Large intestine (tissue), 3 donors: ENCODE results near the gene ARHGAP26. TPM values are rescaled to one million over a fixed set of nuclear protein-coding genes. Genes with fewer than 3 reads are reported as not detected.

Experiments used
- DNase-seq, 2 donors: peaks; one replicate each; pipeline versions ENCODE4 v3.0.0 to v3.0.0-alpha.2; 2013
- H3K27ac ChIP-seq: one replicate; pipeline ENCODE4 v1.5.1; 2013; ENCODE audit warnings: low read length
- H3K27me3 ChIP-seq: 2 replicates; pipeline ENCODE4 v1.6.1; 2013; ENCODE audit warnings: low read length; ENCODE audit not compliant: control insufficient read depth, insufficient read depth
- H3K36me3 ChIP-seq: 2 replicates; pipeline ENCODE4 v1.6.1; 2013; ENCODE audit warnings: low read length; ENCODE audit not compliant: control insufficient read depth, insufficient read depth
- H3K4me1 ChIP-seq: one replicate; pipeline ENCODE4 v1.6.1; 2013; ENCODE audit warnings: low read length; ENCODE audit not compliant: control insufficient read depth, insufficient read depth
- H3K4me3 ChIP-seq: one replicate; pipeline ENCODE4 v1.5.1; 2013; ENCODE audit warnings: low read length
- H3K9me3 ChIP-seq: one replicate; pipeline ENCODE4 v1.6.1; 2013; ENCODE audit warnings: mild to moderate bottlenecking, low read depth, low read length, moderate library complexity; ENCODE audit not compliant: control insufficient read depth
- whole genome bisulfite sequencing: methylation state at CpG from one replicate; pipeline ENCODE4 v1.1.5; 2013; ENCODE audit warnings: low lambda C conversion rate; ENCODE audit not compliant: insufficient coverage; 5-methylcytosine and 5-hydroxymethylcytosine counted together
- polyA plus RNA-seq: library from polyadenylated mRNA; unstranded; fragments of 120-200 nt; gene quantifications from one replicate; pipeline ENCODE4 v1.2.1, GENCODE V29; 2013

Gene ARHGAP26
- polyA plus RNA-seq, 1 donor: 31.8 TPM

DNA sequence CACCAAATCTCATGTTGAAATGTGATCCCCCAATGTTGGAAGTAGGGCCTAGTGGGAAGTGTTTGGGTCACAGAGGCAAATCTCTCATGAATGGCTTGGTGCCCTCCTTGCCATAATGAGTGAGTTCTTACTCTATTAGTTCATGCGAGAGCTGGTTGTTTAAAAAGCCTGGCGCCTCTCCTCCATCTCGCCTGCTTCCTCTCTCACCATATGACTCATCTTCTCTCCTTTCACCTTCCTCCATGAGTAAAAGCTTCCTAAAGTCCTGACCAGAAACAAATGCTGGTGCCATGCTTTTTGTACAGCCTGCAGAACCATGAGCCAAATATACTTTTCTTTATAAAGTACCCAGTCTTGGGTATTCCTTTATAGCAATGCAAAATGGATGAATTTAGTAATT lies 20.9 kb upstream of the ARHGAP26 start:
- Histone ChIP-seq H3K9me3 (no peaks in the 10 kb centered on the region), H3K27me3 (no peaks in the 10 kb centered on the region), H3K4me3 (no peak overlapping the region), H3K4me1 (no peaks in the 10 kb centered on the region), H3K27ac (no peak overlapping the region), H3K36me3 (no peaks in the 10 kb centered on the region)
- 84% methylated on average over 3 of the region's 3 CpGs for WGBS
- DNase-seq: no peak

DNA sequence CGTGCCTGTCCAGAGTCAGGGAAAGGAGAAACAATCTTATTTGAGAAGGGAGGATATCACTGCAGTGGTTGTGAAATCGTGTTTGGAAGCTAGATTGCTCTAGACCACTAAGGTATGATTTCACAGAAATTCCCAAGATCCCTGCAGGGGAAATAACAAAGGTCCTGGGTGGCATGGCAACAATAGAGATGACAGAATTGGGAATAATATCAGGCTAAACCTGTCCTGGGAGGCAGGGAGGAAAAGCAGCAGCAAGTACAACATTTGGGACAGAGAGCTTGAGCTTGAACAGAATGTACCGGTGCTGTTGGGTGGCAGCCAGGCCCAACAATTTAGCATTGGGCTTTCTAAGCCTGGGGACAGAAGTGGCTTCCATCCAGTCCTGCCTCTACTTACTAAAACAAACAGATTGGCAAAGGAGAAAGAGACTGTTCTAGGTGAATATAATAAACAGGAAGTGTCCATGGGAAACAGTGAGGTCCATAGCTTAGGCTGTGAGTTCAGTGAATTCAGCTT lies 17.0 kb upstream of the ARHGAP26 start:
- no peaks in the 10 kb centered on the region for H3K4me1 ChIP-seq
- no peak overlapping the region for H3K27ac ChIP-seq
- H3K36me3 ChIP-seq: no peaks in the 10 kb centered on the region
- no peak for DNase-seq
- H3K27me3 ChIP-seq: no peaks in the 10 kb centered on the region
- no peaks in the 10 kb centered on the region for H3K9me3 ChIP-seq
- WGBS: 40% methylated on average over 1 of the region's 3 CpGs
- H3K4me3 ChIP-seq: no peak overlapping the region

GRCh38 chr5:142754031-142754430 lies 16.1 kb upstream of the ARHGAP26 start:
- H3K36me3 ChIP-seq: no peaks in the 10 kb centered on the region
- WGBS: no CpG with 5 or more reads among the region's 3 CpGs
- H3K27ac ChIP-seq: no peak overlapping the region

GRCh38 chr5:142756576-142756975 lies 13.6 kb upstream of the ARHGAP26 start:
- H3K36me3 ChIP-seq: no peaks in the 10 kb centered on the region
- H3K27ac ChIP-seq: no peak overlapping the region
- WGBS: 93% methylated on average over 2 of the region's 3 CpGs
- no peak for DNase-seq
- H3K27me3 ChIP-seq: no peaks in the 10 kb centered on the region
- no peak overlapping the region for H3K4me3 ChIP-seq
- no peaks in the 10 kb centered on the region for H3K9me3 ChIP-seq
- H3K4me1 ChIP-seq: no peaks in the 10 kb centered on the region

More at GRCh38 chr5:142754031-142754430, 16.1 kb upstream of the ARHGAP26 start:
- no peak for DNase-seq
- Histone ChIP-seq H3K4me3 (no peak overlapping the region), H3K4me1 (no peaks in the 10 kb centered on the region), H3K9me3 (no peaks in the 10 kb centered on the region), H3K27me3 (no peaks in the 10 kb centered on the region)

DNA sequence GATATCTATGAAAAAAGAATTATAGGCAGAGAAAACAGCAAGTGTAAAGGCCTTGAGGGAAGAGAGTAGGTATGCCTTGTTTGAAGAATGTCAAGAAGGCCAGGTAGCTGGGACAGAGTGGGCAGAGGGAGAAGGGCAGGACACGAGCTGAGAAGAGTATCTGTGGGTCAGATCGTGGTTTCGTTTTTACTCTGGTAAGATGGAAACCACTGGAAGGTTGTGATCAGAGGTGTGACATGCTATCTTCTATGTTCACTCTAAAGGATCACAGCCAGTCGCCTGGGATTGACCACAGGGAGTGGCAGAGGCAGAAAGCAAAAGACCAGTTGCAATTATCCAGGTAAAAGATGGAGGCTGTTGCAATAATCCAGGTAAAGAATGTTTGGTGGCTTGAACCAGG lies 12.6 kb upstream of the ARHGAP26 start:
- WGBS: 93% methylated on average over 2 of the region's 4 CpGs
- no peaks in the 10 kb centered on the region for H3K36me3 ChIP-seq

DNA sequence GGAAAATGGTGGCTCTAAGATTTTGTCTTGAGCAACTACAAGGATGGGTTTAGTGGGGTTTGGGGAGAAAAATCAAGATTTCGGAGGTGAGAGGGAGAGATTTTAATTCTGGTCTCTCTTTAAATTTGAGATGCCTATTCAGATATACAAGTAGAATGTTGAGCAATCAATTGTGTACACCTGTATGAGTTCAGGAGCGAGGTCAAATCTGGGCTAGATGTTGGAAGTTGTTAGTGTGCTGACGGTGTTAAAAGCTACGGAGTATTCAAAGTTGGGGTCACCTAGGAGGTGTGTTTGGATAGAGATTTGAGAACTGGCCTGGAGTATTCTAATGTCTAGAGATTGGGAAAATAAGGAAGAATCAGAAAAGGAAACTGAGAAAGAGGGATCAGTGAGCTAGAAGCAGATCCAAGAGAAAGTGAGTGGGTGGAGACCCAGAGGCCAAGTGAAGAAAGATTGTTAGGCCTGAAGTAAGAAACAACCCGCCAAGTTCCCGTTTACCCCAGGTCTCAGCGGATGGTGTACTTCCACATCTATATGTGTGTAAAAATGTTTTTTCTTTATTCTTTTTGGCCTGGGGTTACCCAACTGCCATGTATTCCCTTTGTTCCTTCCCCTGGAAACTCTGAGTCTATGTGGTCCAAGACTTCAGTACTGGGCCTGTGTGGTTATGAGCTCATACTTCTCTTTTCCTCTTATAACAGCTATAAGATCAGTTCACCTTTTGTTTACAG lies 11.9 kb upstream of the ARHGAP26 start:
- H3K27ac ChIP-seq: no peak overlapping the region
- no peaks in the 10 kb centered on the region for H3K27me3 ChIP-seq
- H3K9me3 ChIP-seq: no peaks in the 10 kb centered on the region
- 93% methylated on average over 2 of the region's 7 CpGs for WGBS
- no peak for DNase-seq
- no peak overlapping the region for H3K4me3 ChIP-seq
- H3K4me1 ChIP-seq: no peaks in the 10 kb centered on the region
- no peaks in the 10 kb centered on the region for H3K36me3 ChIP-seq

More for the DNA sequence above, 12.6 kb upstream of the ARHGAP26 start:
- Histone ChIP-seq H3K27me3 (no peaks in the 10 kb centered on the region), H3K4me3 (no peak overlapping the region), H3K4me1 (no peaks in the 10 kb centered on the region), H3K27ac (no peak overlapping the region), H3K9me3 (no peaks in the 10 kb centered on the region)
- DNase-seq: no peak

GRCh38 chr5:142758796-142759145 lies 11.4 kb upstream of the ARHGAP26 start:
- DNase-seq: no peak
- Histone ChIP-seq H3K27me3 (no peaks in the 10 kb centered on the region), H3K9me3 (no peaks in the 10 kb centered on the region), H3K4me1 (no peaks in the 10 kb centered on the region), H3K4me3 (no peak overlapping the region), H3K27ac (no peak overlapping the region), H3K36me3 (no peaks in the 10 kb centered on the region)
- WGBS: no CpG with 5 or more reads among the region's 1 CpG

- WGBS: no CpG with 5 or more reads among the region's 1 CpG
- H3K9me3 ChIP-seq: no peaks in the 10 kb centered on the region
- no peak for DNase-seq
- H3K36me3 ChIP-seq: no peaks in the 10 kb centered on the region
- no peaks in the 10 kb centered on the region for H3K27me3 ChIP-seq
- no peaks in the 10 kb centered on the region for H3K4me1 ChIP-seq
- no peak overlapping the region for H3K4me3 ChIP-seq
- no peak overlapping the region for H3K27ac ChIP-seq
These were observed 6.5 kb upstream of the ARHGAP26 start for GRCh38 chr5:142763701-142764100.

GRCh38 chr5:142767178-142767577 lies 3.0 kb upstream of the ARHGAP26 start:
- no peak overlapping the region for H3K27ac ChIP-seq
- H3K36me3 ChIP-seq: no peaks in the 10 kb centered on the region
- no peaks in the 10 kb centered on the region for H3K9me3 ChIP-seq
- H3K27me3 ChIP-seq: no peaks in the 10 kb centered on the region
- H3K4me1 ChIP-seq: peaks cover 3% of the 10 kb centered on the region
- no CpG with 5 or more reads among the region's 3 CpGs for WGBS
- DNase-seq: no peak
- no peak overlapping the region for H3K4me3 ChIP-seq

DNA sequence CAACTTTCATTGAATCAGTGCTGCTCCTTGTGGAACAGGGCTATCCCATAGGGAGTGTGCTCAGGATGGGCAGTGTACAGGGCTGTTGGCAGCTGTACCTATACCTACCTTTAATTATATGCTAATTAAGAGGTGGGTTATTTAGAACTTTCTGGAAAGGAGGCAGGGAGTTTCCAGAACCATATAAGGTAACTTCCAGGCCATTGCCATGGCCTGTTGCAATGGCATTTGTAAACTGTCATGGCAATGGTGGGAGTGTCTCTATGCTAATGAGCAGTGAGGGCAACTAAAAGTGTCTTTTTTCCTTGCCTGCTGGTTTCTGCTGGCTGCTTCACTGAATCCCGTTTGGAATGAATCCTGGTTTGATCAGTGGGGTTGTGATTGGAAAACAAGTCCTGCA lies 2.3 kb upstream of the ARHGAP26 start:
- no peak overlapping the region for H3K27ac ChIP-seq
- H3K9me3 ChIP-seq: no peaks in the 10 kb centered on the region
- no CpG with 5 or more reads among the region's 1 CpG for WGBS
- peaks cover 10% of the 10 kb centered on the region for H3K4me1 ChIP-seq
- H3K4me3 ChIP-seq: no peak overlapping the region
- DNase-seq: no peak
- no peaks in the 10 kb centered on the region for H3K27me3 ChIP-seq
- no peaks in the 10 kb centered on the region for H3K36me3 ChIP-seq

DNA sequence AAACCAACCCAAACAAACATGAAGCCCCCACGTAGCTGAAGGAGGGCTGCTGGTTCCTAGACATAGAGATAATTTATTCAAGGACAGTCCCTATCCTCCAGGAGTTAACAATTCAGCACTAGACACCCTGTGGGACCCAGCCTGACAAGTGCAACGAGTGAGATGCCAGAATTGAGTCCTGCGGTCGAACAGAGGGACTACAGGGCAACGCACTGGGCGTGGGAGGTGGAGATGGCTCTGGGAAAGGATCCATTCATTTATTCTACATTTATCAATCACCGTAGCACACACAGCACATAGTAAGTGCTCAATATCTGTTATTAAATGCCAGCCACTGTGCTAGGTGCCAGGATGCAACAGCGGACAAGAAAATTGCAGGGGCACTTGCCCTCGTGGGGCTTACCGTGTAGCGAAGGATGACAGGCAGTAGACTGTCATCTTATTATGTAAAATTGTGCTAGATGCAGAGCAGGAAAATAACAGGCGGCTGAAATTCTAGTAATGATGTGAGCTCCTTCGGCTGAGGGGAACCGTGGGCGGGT lies 855 bp upstream of the ARHGAP26 start:
- no peak for DNase-seq
- Histone ChIP-seq H3K4me1 (peaks cover 10% of the 10 kb centered on the region), H3K4me3 (peak overlapping the region; percentile 77), H3K27ac (peak overlapping the region; percentile 62), H3K9me3 (no peaks in the 10 kb centered on the region), H3K27me3 (no peaks in the 10 kb centered on the region), H3K36me3 (no peaks in the 10 kb centered on the region)
- no CpG with 5 or more reads among the region's 15 CpGs for WGBS
